Umbilical cord (tissue), 2 donors: ENCODE results near the gene TMEM242. TPM values are rescaled to one million over a fixed set of nuclear protein-coding genes. Genes with fewer than 3 reads are reported as not detected.
"Not testable (repeated sequence)": the region's sequence is repeated elsewhere in the genome, so short reads cannot be mapped to it uniquely, and the experiment has no call there.

Experiments
- DNase-seq: peaks from one replicate; pipeline ENCODE4 v3.0.0-alpha.2; 2015; ENCODE audit warnings: low spot score
- total RNA-seq: library from RNA; depleted of rRNA; stranded (reverse); fragments of >200 nt; gene quantifications from one replicate; pipeline ENCODE4 v1.2.3, GENCODE V29; 2014; ENCODE audit warnings: low replicate concordance; ENCODE audit not compliant: insufficient read depth

Gene TMEM242
- total RNA-seq, 1 donor from 2014 or later, result 4.8 TPM

- DNase-seq, result no peak
These were observed 1.9 kb upstream of the TMEM242 start for GRCh38 chr6:157325069-157325805.

GRCh38 chr6:157323966-157324300 lies 614 bp upstream of the TMEM242 start:
- DNase-seq, result peak; percentile 87

- DNase-seq, result no peak
These were observed 496 bp downstream of the TMEM242 start for GRCh38 chr6:157322792-157323254.

GRCh38 chr6:157316871-157317814 lies 6.2 kb downstream of the TMEM242 start:
- DNase-seq, result no peak

GRCh38 chr6:157314705-157315321 lies 8.5 kb downstream of the TMEM242 start:
- DNase-seq, result peak; percentile 75

- no peak for DNase-seq
These were observed 9.5 kb downstream of the TMEM242 start for GRCh38 chr6:157313531-157314467.

GRCh38 chr6:157312757-157313156 lies 10.6 kb downstream of the TMEM242 start:
- DNase-seq, result no peak

- DNase-seq, result not testable (repeated sequence)
These were observed 12.6 kb downstream of the TMEM242 start for GRCh38 chr6:157310693-157311092.

GRCh38 chr6:157307661-157308060 lies 15.7 kb downstream of the TMEM242 start:
- no peak for DNase-seq

GRCh38 chr6:157305670-157306653 lies 17.4 kb downstream of the TMEM242 start:
- DNase-seq, result no peak

- peak; percentile 59 for DNase-seq
These were observed 18.2 kb downstream of the TMEM242 start for GRCh38 chr6:157304899-157305663.

- no peak for DNase-seq
These were observed 20.6 kb downstream of the TMEM242 start for GRCh38 chr6:157302736-157303135.

GRCh38 chr6:157300436-157300835 lies 22.9 kb downstream of the TMEM242 start:
- no peak for DNase-seq

GRCh38 chr6:157300006-157300405 lies 23.3 kb downstream of the TMEM242 start:
- DNase-seq, result no peak

GRCh38 chr6:157298216-157298724 lies 25.0 kb downstream of the TMEM242 start:
- DNase-seq, result peak; percentile 38

GRCh38 chr6:157294654-157295053 lies 28.7 kb downstream of the TMEM242 start:
- no peak for DNase-seq

- no peak for DNase-seq
These were observed 29.5 kb downstream of the TMEM242 start for GRCh38 chr6:157293780-157294179.

- DNase-seq, result no peak
These were observed 31.1 kb downstream of the TMEM242 start for GRCh38 chr6:157292202-157292601.

- no peak for DNase-seq
These were observed 32.0 kb downstream of the TMEM242 start for GRCh38 chr6:157291356-157291755.
